Rectal smooth muscle tissue (tissue), 1 donor: ENCODE results near the gene ZFP1.

ENCODE experiments used
- H3K27ac ChIP-seq: one replicate; pipeline ENCODE4 v1.7.0; 2013; ENCODE audit warnings: low read depth, low read length, inconsistent platforms
- H3K27me3 ChIP-seq: one replicate; pipeline ENCODE4 v1.7.0; 2013; ENCODE audit warnings: low read length; ENCODE audit not compliant: control insufficient read depth, insufficient read depth
- H3K36me3 ChIP-seq: one replicate; pipeline ENCODE4 v1.7.0; 2013; ENCODE audit warnings: low read length; ENCODE audit not compliant: control insufficient read depth, insufficient read depth
- H3K4me1 ChIP-seq: one replicate; pipeline ENCODE4 v1.7.0; 2013; ENCODE audit warnings: low read length; ENCODE audit not compliant: control insufficient read depth, insufficient read depth
- H3K4me3 ChIP-seq: one replicate; pipeline ENCODE4 v1.7.0; 2013; ENCODE audit warnings: low read length
- H3K9ac ChIP-seq: one replicate; pipeline ENCODE4 v1.7.0; 2013; ENCODE audit warnings: low read length

Gene ZFP1

GRCh38 chr16:75216127-75216526, 67.8 kb downstream of the ZFP1 start:
- Histone ChIP-seq H3K27ac (no peak overlapping the region), H3K36me3 (no peaks in the 10 kb centered on the region), H3K27me3 (no peaks in the 10 kb centered on the region), H3K4me1 (no peaks in the 10 kb centered on the region), H3K4me3 (no peak overlapping the region), H3K9ac (no peak overlapping the region)

- Histone ChIP-seq H3K27me3 (no peaks in the 10 kb centered on the region), H3K36me3 (no peaks in the 10 kb centered on the region), H3K9ac (no peak overlapping the region), H3K4me3 (no peak overlapping the region), H3K27ac (no peak overlapping the region), H3K4me1 (no peaks in the 10 kb centered on the region)
Measured at GRCh38 chr16:75216576-75216975, 68.3 kb downstream of the ZFP1 start.

GRCh38 chr16:75217389-75217851, 69.1 kb downstream of the ZFP1 start:
- no peak overlapping the region for H3K4me3 ChIP-seq
- no peaks in the 10 kb centered on the region for H3K27me3 ChIP-seq
- H3K27ac ChIP-seq = no peak overlapping the region
- no peaks in the 10 kb centered on the region for H3K4me1 ChIP-seq
- no peaks in the 10 kb centered on the region for H3K36me3 ChIP-seq
- H3K9ac ChIP-seq = no peak overlapping the region

- Histone ChIP-seq H3K9ac (no peak within 1 kb of the TSS), H3K36me3 (no peaks in the 10 kb centered on the region), H3K4me1 (no peaks in the 10 kb centered on the region), H3K4me3 (no peak within 1 kb of the TSS), H3K27me3 (no peaks in the 10 kb centered on the region), H3K27ac (no peak within 1 kb of the TSS)
Measured at GRCh38 chr16:75218256-75219076, 70.1 kb downstream of the ZFP1 start, which contains the start of gene CTRB1. Gene CTRB1, plus strand, starts transcription at chr16:75218988. Its CDS starts 20 bp downstream, at chr16:75219008.

GRCh38 chr16:75219088-75219487, 70.8 kb downstream of the ZFP1 start:
- H3K4me3 ChIP-seq = no peak overlapping the region
- no peaks in the 10 kb centered on the region for H3K36me3 ChIP-seq
- H3K9ac ChIP-seq = no peak overlapping the region
- H3K4me1 ChIP-seq = no peaks in the 10 kb centered on the region
- no peaks in the 10 kb centered on the region for H3K27me3 ChIP-seq
- H3K27ac ChIP-seq = no peak overlapping the region

GRCh38 chr16:75219838-75220237, 71.5 kb downstream of the ZFP1 start:
- Histone ChIP-seq H3K4me3 (no peak overlapping the region), H3K4me1 (no peaks in the 10 kb centered on the region), H3K9ac (no peak overlapping the region), H3K27ac (no peak overlapping the region), H3K36me3 (no peaks in the 10 kb centered on the region), H3K27me3 (no peaks in the 10 kb centered on the region)
